Panc1 (cell line): ENCODE measurements around the gene CREBRF. TPM values are rescaled to one million over a fixed set of nuclear protein-coding genes. Genes with fewer than 3 reads are reported as not detected.

ENCODE experiments used
- ATAC-seq: fragments of 200-7000 bp; cut with Tn5 transposase; 2 replicates; pipeline ENCODE4 v1.9.1; 2020; ENCODE audit warnings: mild to moderate bottlenecking, moderate library complexity
- BruUV-seq: library from RNA; stranded (reverse); fragments of 400-500 nt; replicated peaks from 2 replicates; lab custom pipeline; 2021; lab: Mats Ljungman, UMichigan
- CTCF ChIA-PET: fragments of 300-600 bp; sonication (Branson Sonifier 250); formaldehyde crosslinking; loops from one replicate; lab custom pipeline; 2022; ENCODE audit warnings: antibody characterized with exemption; lab: Charles Lee
- POLR2A ChIA-PET: fragments of 300-600 bp; sonication (Branson Sonifier 250); formaldehyde crosslinking; loops from one replicate; lab custom pipeline; 2022; ENCODE audit warnings: antibody characterized with exemption; lab: Charles Lee
- DNase-seq: peaks from one replicate; pipeline ENCODE4 v3.0.0-alpha.2; 2010; ENCODE audit warnings: low read depth, low spot score
- H3K27ac ChIP-seq: 2 replicates; pipeline ENCODE4 v1.5.1; 2011; ENCODE audit warnings: mild to moderate bottlenecking, low read length, inconsistent platforms
- H3K27me3 ChIP-seq: fragments of 200-500 bp; sonication (Bioruptor generic); 2 replicates; pipeline ENCODE4 v1.6.0; 2014; ENCODE audit warnings: low read length, inconsistent platforms; ENCODE audit not compliant: control insufficient read depth, insufficient read depth
- H3K36me3 ChIP-seq: fragments of 200-500 bp; sonication (Bioruptor generic); 2 replicates; pipeline ENCODE4 v1.5.1; 2014; ENCODE audit warnings: inconsistent platforms, mild to moderate bottlenecking, low read length, moderate library complexity; ENCODE audit not compliant: control insufficient read depth, insufficient read depth
- H3K4me1 ChIP-seq: 2 replicates; pipeline ENCODE4 v1.5.1; 2011; ENCODE audit warnings: inconsistent platforms, mild to moderate bottlenecking, low read length, moderate library complexity; ENCODE audit not compliant: control insufficient read depth, insufficient read depth
- H3K4me3 ChIP-seq, 2 experiments: 2 replicates each; pipeline ENCODE4 v1.5.1; 2011 to 2012; ENCODE audit warnings: low read depth in 2 of 2, low read length in 2 of 2, mild to moderate bottlenecking in 2 of 2, inconsistent platforms in 1 of 2, moderate library complexity in 1 of 2
- H3K9me3 ChIP-seq: fragments of 200-500 bp; sonication (Bioruptor generic); 2 replicates; pipeline ENCODE4 v1.5.1; 2014; ENCODE audit warnings: low read depth, mild to moderate bottlenecking, inconsistent platforms, low read length, moderate library complexity; ENCODE audit not compliant: control insufficient read depth, insufficient read depth
- CTCF ChIP-seq: fragments of 450-650 bp; IDR thresholded peaks from 2 replicates; pipeline ENCODE4 v1.5.1; 2017; ENCODE audit warnings: mild to moderate bottlenecking
- POLR2AphosphoS5 ChIP-seq: IDR thresholded peaks from 2 replicates; pipeline ENCODE4 v1.6.1; 2012; ENCODE audit warnings: mild to moderate bottlenecking, low read depth, low read length, moderate library complexity
- REST ChIP-seq, 2 experiments: IDR thresholded peaks; 2 replicates each; pipeline ENCODE4 v1.6.1; 2011 to 2012; ENCODE audit warnings: low read depth in 2 of 2, control low read depth in 1 of 2, low read length in 1 of 2, mild to moderate bottlenecking in 1 of 2, moderate library complexity in 1 of 2; ENCODE audit not compliant: insufficient read depth in 1 of 2
- SIN3A ChIP-seq: IDR thresholded peaks from 2 replicates; pipeline ENCODE4 v1.6.1; 2012; ENCODE audit warnings: low read depth, mild to moderate bottlenecking, low read length, moderate library complexity, borderline replicate concordance; ENCODE audit not compliant: insufficient read depth
- TCF7L2 ChIP-seq: IDR thresholded peaks from 2 replicates; pipeline ENCODE4 v1.6.1; 2011; ENCODE audit warnings: mild to moderate bottlenecking, low read depth, low read length, inconsistent platforms
- in situ Hi-C: cut with HindIII; loops from 2 replicates; pipeline ENCODE4 v1.10.0; 2016; ENCODE audit warnings: low sequenced_read_pairs, low pct_unique_long_range_greater_than_20kb
- intact Hi-C: fragments of 100-400 bp; cut with micrococcal nuclease; formaldehyde crosslinking; loops from one replicate; pipeline ENCODE4 v1.10.0; 2022; ENCODE audit not compliant: unreplicated experiment
- total RNA-seq: library from RNA; stranded (reverse); gene quantifications from one replicate; pipeline ENCODE4 v1.2.1, GENCODE V29; 2021; ENCODE audit not compliant: unreplicated experiment

The CREBRF gene
- total RNA-seq, 1 experiment from 2014 or later, result 9.0 TPM

- ATAC-seq (no peak), DNase-seq (no peak)
- TF ChIP-seq CTCF (no peak), REST (IDR thresholded peaks at IDR 0.05; ENCODE audit: insufficient read depth in 1 of 2, low read depth in 2 of 2, low read length in 1 of 2) (no peak), SIN3A (no peak), POLR2AphosphoS5 (no peak), TCF7L2 (no peak)
- ChIA-PET POLR2A (interaction anchor here (0.6 kb wide), 1 partner anchor 20 kb away, joined by 5 read pairs; no protein-coding TSS in a partner anchor), CTCF (no interaction called here)
- Histone ChIP-seq H3K4me3 (no peak overlapping the region), H3K27ac (no peak overlapping the region), H3K4me1 (no peaks in the 10 kb centered on the region), H3K27me3 (no peaks in the 10 kb centered on the region), H3K9me3 (peaks cover 8% of the 10 kb centered on the region; the same call in 1 of the 2 replicates), H3K36me3 (no peaks in the 10 kb centered on the region)
- in situ Hi-C loops, result no loop called here
- BruUV-seq, result no TSS peak
- intact Hi-C loops, result no loop called here
Measured at GRCh38 chr5:173180331-173180730, 124.2 kb downstream of the CREBRF start.

- H3K9me3 ChIP-seq, result no peaks in the 10 kb centered on the region
- intact Hi-C loops, result no loop called here
- H3K4me3 ChIP-seq, result no peak overlapping the region
- no peaks in the 10 kb centered on the region for H3K27me3 ChIP-seq
- H3K36me3 ChIP-seq, result no peaks in the 10 kb centered on the region
- BruUV-seq, result no TSS peak
- peak; percentile 77 for ATAC-seq
- DNase-seq, result no peak
- ChIA-PET CTCF (no interaction called here), POLR2A (interaction anchor here (0.5 kb wide), 1 partner anchor 535 kb away, joined by 3 read pairs; no protein-coding TSS in a partner anchor)
- in situ Hi-C loops, result no loop called here
- no peaks in the 10 kb centered on the region for H3K4me1 ChIP-seq
- no peak for TF ChIP-seq REST (IDR thresholded peaks at IDR 0.05; ENCODE audit: insufficient read depth in 1 of 2, low read depth in 2 of 2, low read length in 1 of 2)
- no peak for TF ChIP-seq TCF7L2
- no peak for TF ChIP-seq POLR2AphosphoS5
- no peak for TF ChIP-seq SIN3A
- TF ChIP-seq CTCF, result no peak; the same call in 1 of the 2 replicates
- no peak overlapping the region for H3K27ac ChIP-seq
Measured at GRCh38 chr5:173187054-173187743, 131.0 kb downstream of the CREBRF start.
